ENCODE data around the gene TUBB3.

DNA sequence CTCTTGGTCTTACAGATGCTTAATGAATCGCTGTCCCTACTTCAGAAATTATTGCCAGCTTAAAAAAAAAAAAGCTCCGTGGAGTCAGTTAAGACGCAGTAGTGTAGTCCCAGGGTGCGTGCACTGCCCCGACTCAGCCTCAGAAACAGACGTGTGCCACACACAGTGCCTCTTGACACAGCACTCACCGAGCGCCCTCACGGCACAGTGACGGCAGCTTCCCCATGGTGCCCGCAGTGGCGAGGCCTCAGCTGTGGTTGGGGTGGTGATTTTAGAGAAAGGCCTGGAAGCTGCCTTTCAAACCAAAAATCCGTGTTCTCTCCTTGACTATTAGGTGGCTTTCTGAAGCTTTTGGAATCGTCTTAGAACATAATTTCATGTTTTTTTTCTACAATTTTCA is 35.9 kb upstream of the TUBB3 start:
- TF ChIP-seq, protein P1, sequence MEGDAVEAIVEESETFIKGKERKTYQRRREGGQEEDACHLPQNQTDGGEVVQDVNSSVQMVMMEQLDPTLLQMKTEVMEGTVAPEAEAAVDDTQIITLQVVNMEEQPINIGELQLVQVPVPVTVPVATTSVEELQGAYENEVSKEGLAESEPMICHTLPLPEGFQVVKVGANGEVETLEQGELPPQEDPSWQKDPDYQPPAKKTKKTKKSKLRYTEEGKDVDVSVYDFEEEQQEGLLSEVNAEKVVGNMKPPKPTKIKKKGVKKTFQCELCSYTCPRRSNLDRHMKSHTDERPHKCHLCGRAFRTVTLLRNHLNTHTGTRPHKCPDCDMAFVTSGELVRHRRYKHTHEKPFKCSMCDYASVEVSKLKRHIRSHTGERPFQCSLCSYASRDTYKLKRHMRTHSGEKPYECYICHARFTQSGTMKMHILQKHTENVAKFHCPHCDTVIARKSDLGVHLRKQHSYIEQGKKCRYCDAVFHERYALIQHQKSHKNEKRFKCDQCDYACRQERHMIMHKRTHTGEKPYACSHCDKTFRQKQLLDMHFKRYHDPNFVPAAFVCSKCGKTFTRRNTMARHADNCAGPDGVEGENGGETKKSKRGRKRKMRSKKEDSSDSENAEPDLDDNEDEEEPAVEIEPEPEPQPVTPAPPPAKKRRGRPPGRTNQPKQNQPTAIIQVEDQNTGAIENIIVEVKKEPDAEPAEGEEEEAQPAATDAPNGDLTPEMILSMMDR (IDR thresholded peaks at IDR 0.05): no peak
- no peak for TF ChIP-seq POLR2A (IDR thresholded peaks at IDR 0.05)
